ENCODE results near the gene GRAMD1A.

GRCh38 chr19:34957830-34958751 lies 42.0 kb upstream of the GRAMD1A start:
- TF ChIP-seq CTCF (IDR thresholded peaks at IDR 0.05) (no peak), POLR2A (IDR thresholded peaks at IDR 0.05) (no peak)

Data from vagina (tissue), 2 donors.